PFSK-1 (cell line): Measurements from ENCODE around the gene KIF26B.

Experiments used
- FOXP2 ChIP-seq: optimal IDR thresholded peaks from 2 replicates; pipeline ENCODE3; 2011; ENCODE audit warnings: borderline replicate concordance, control low read depth, inconsistent platforms; ENCODE audit not compliant: insufficient read depth; ENCODE audit errors: extremely low read length, extremely low read depth
- POLR2AphosphoS5 ChIP-seq: IDR thresholded peaks from 2 replicates; pipeline ENCODE4 v1.6.1; 2012; ENCODE audit warnings: low read depth, mild to moderate bottlenecking, control low read depth, low read length, moderate library complexity
- REST ChIP-seq, 2 experiments: IDR thresholded peaks; 2 replicates each; pipeline versions ENCODE4 v1.6.1 to v1.8.0; 2011 to 2012; ENCODE audit warnings: low read depth in 2 of 2, low read length in 2 of 2, control low read depth in 1 of 2, inconsistent platforms in 1 of 2, mild to moderate bottlenecking in 1 of 2, moderate library complexity in 1 of 2; ENCODE audit not compliant: insufficient read depth in 1 of 2
- SIN3A ChIP-seq: IDR thresholded peaks from 2 replicates; pipeline ENCODE4 v1.6.1; 2012; ENCODE audit warnings: mild to moderate bottlenecking, low read length, moderate library complexity, borderline replicate concordance; ENCODE audit not compliant: insufficient read depth
- TAF1 ChIP-seq: IDR thresholded peaks from 2 replicates; pipeline ENCODE4 v1.6.1; 2012; ENCODE audit warnings: low read length, control low read depth, borderline replicate concordance; ENCODE audit not compliant: insufficient read depth

DNA sequence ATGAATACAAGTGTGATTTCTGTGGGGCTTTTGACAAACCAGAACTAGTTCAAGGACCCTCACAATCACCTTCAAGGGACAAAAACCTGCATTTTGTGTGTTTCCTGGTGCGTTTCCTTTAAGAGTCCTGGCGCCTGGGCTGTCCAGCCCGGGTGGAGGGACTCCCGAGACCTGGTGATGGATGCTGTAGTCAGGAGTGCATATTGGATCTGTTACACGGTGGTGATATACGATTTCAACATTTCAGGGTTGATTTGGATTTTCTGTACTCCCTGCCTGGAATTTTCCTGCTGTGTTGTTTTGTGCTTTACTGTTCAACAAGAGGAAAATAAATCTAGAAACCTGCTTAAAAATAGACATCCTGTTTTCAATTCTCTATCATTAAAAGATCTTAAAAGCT is 162.0 kb downstream of the KIF26B start:
- no peak for TF ChIP-seq POLR2AphosphoS5
- TF ChIP-seq SIN3A = no peak
- no peak for TF ChIP-seq REST (IDR thresholded peaks at IDR 0.05; ENCODE audit: insufficient read depth in 1 of 2, low read depth in 2 of 2, low read length in 2 of 2)
- no peak for TF ChIP-seq TAF1
- no peak for TF ChIP-seq FOXP2
